H1 (cell line): ENCODE measurements around the gene ISG20L2. TPM values are rescaled to one million over a fixed set of nuclear protein-coding genes. Genes with fewer than 3 reads are reported as not detected.
A peak's percentile ranks its signal among the peaks of the same experiment; 100 is the strongest.

Source experiments
- CTCF ChIA-PET: fragments of 300-600 bp; sonication (Branson Sonifier 250); formaldehyde crosslinking; loops from one replicate; lab custom pipeline; 2021; ENCODE audit not compliant: partially characterized antibody; lab: Charles Lee
- POLR2A ChIA-PET: fragments of 300-600 bp; sonication (Branson Sonifier 250); formaldehyde crosslinking; loops from one replicate; lab custom pipeline; 2021; ENCODE audit warnings: inconsistent platforms; ENCODE audit not compliant: partially characterized antibody; lab: Charles Lee
- DNase-seq, 2 experiments: peaks; one replicate each; pipeline versions ENCODE4 v3.0.0 to v3.0.0-alpha.2; 2010 to 2022; ENCODE audit warnings: low spot score in 2 of 2, low read depth in 1 of 2, mixed read lengths in 1 of 2
- FAIRE-seq: peaks from 2 replicates; lab custom pipeline; 2011; peaks lifted over from hg19 to GRCh38; lab: Jason Lieb, UNC
- H2AFZ ChIP-seq: 2 replicates; pipeline ENCODE4 v1.8.1; 2012; ENCODE audit warnings: low read length, inconsistent platforms
- H2AK5ac ChIP-seq: 2 replicates; pipeline ENCODE4 v1.6.1; 2013; ENCODE audit warnings: low read depth, low read length
- H2BK120ac ChIP-seq: replicated peaks from 2 replicates; pipeline ENCODE3; 2013; ENCODE audit warnings: low read depth, low read length, inconsistent platforms
- H2BK12ac ChIP-seq: 2 replicates; pipeline ENCODE4 v1.6.1; 2013; ENCODE audit warnings: low read depth, low read length
- H2BK15ac ChIP-seq: 2 replicates; pipeline ENCODE4 v1.6.1; 2013; ENCODE audit warnings: low read length
- H2BK20ac ChIP-seq: 2 replicates; pipeline ENCODE4 v1.6.1; 2013; ENCODE audit warnings: low read length
- H2BK5ac ChIP-seq: 2 replicates; pipeline ENCODE4 v1.6.1; 2013; ENCODE audit warnings: low read depth, low read length
- H3K14ac ChIP-seq: 2 replicates; pipeline ENCODE4 v1.6.1; 2013; ENCODE audit warnings: inconsistent platforms; ENCODE audit not compliant: insufficient read length
- H3K18ac ChIP-seq: 2 replicates; pipeline ENCODE4 v1.6.1; 2013; ENCODE audit warnings: low read length; ENCODE audit errors: extremely low read depth
- H3K23ac ChIP-seq: 2 replicates; pipeline ENCODE4 v1.6.1; 2013; ENCODE audit warnings: inconsistent platforms; ENCODE audit not compliant: insufficient read length
- H3K23me2 ChIP-seq: 2 replicates; pipeline ENCODE4 v1.6.1; 2013; ENCODE audit warnings: low read depth, low read length
- H3K27ac ChIP-seq: 2 replicates; pipeline ENCODE4 v1.6.1; 2011; ENCODE audit warnings: low read depth, low read length, inconsistent platforms
- H3K27me3 ChIP-seq, 4 experiments: replicated peaks in 1 of 4; 1 replicate in 1 of 4; 2 replicates in 3 of 4; pipeline versions ENCODE4 v1.6.1 to v1.8.1; 2011 to 2013; ENCODE audit warnings: low read length in 3 of 4, mild to moderate bottlenecking in 3 of 4, inconsistent platforms in 2 of 4, mixed read lengths in 2 of 4, moderate library complexity in 1 of 4; ENCODE audit not compliant: control insufficient read depth in 3 of 4, insufficient read depth in 3 of 4; ENCODE audit errors: extremely low read depth in 1 of 4
- H3K36me3 ChIP-seq, 4 experiments: 2 replicates each; pipeline versions ENCODE4 v1.6.1 to v1.8.1; 2011 to 2013; ENCODE audit warnings: mild to moderate bottlenecking in 4 of 4, low read length in 3 of 4, moderate library complexity in 2 of 4, control low read depth in 1 of 4, inconsistent platforms in 1 of 4; ENCODE audit not compliant: insufficient read depth in 4 of 4, control insufficient read depth in 2 of 4
- H3K4ac ChIP-seq: replicated peaks from 2 replicates; pipeline ENCODE3; 2013; ENCODE audit warnings: low read length, low read depth, mixed read lengths, inconsistent platforms; ENCODE audit not compliant: insufficient read length
- H3K4me1 ChIP-seq, 4 experiments: replicated peaks in 1 of 4; 1 replicate in 1 of 4; 2 replicates in 3 of 4; pipeline versions ENCODE4 v1.6.1 to v1.8.1; 2011 to 2013; ENCODE audit warnings: low read length in 3 of 4, inconsistent platforms in 2 of 4, mixed read lengths in 1 of 4; ENCODE audit not compliant: insufficient read depth in 4 of 4, control insufficient read depth in 3 of 4
- H3K4me2 ChIP-seq, 2 experiments: 2 replicates each; pipeline versions ENCODE4 v1.6.1 to v1.8.1; 2011 to 2013; ENCODE audit warnings: low read depth in 2 of 2, low read length in 2 of 2, control low read depth in 1 of 2, inconsistent platforms in 1 of 2, mild to moderate bottlenecking in 1 of 2; ENCODE audit not compliant: insufficient read depth in 1 of 2
- H3K4me3 ChIP-seq, 4 experiments: fragments of 200-600, 300-600 bp in 1 of 4; sonication (generic), shearing (Covaris generic), sonication (Bioruptor Twin) in 1 of 4; 2 replicates each; pipeline versions ENCODE4 v1.5.1 to v1.8.1; 2011 to 2016; ENCODE audit warnings: low read length in 4 of 4, low read depth in 3 of 4, control low read depth in 2 of 4, inconsistent platforms in 2 of 4, mild to moderate bottlenecking in 2 of 4, mixed read lengths in 1 of 4, moderate library complexity in 1 of 4; ENCODE audit not compliant: insufficient read depth in 2 of 4; ENCODE audit errors: extremely low read depth in 1 of 4
- H3K56ac ChIP-seq: replicated peaks from 2 replicates; pipeline ENCODE3; 2013; ENCODE audit warnings: low read depth, mild to moderate bottlenecking, mixed read lengths, low read length, inconsistent platforms; ENCODE audit not compliant: insufficient read length
- H3K79me1 ChIP-seq: 2 replicates; pipeline ENCODE4 v1.6.1; 2013; ENCODE audit warnings: low read depth, low read length, control low read depth
- H3K79me2 ChIP-seq, 2 experiments: 2 replicates each; pipeline versions ENCODE4 v1.6.1 to v1.8.1; 2012 to 2013; ENCODE audit warnings: low read length in 2 of 2, mild to moderate bottlenecking in 2 of 2, inconsistent platforms in 1 of 2; ENCODE audit not compliant: insufficient read depth in 2 of 2, control insufficient read depth in 1 of 2
- H3K9ac ChIP-seq, 4 experiments: replicated peaks in 1 of 4; 1 replicate in 1 of 4; 2 replicates in 3 of 4; pipeline versions ENCODE4 v1.6.1 to v1.8.1; 2011 to 2013; ENCODE audit warnings: low read depth in 3 of 4, low read length in 3 of 4, control low read depth in 2 of 4, mild to moderate bottlenecking in 2 of 4, moderate library complexity in 2 of 4, inconsistent platforms in 1 of 4; ENCODE audit errors: extremely low read depth in 1 of 4
- H3K9me3 ChIP-seq, 2 experiments: 2 replicates each; pipeline versions ENCODE4 v1.6.1 to v1.8.1; 2012 to 2013; ENCODE audit warnings: mild to moderate bottlenecking in 2 of 2, moderate library complexity in 2 of 2, control low read depth in 1 of 2, inconsistent platforms in 1 of 2, low read depth in 1 of 2, low read length in 1 of 2, mixed read lengths in 1 of 2; ENCODE audit not compliant: insufficient read depth in 2 of 2
- H4K20me1 ChIP-seq, 2 experiments: replicated peaks in 1 of 2; 2 replicates each; pipeline versions ENCODE3 to v1.8.1; 2011 to 2013; ENCODE audit warnings: inconsistent platforms in 2 of 2, low read length in 2 of 2, mild to moderate bottlenecking in 1 of 2; ENCODE audit not compliant: insufficient read depth in 2 of 2, control insufficient read depth in 1 of 2
- H4K5ac ChIP-seq: 2 replicates; pipeline ENCODE4 v1.6.1; 2013; ENCODE audit warnings: low read length, low read depth, mixed read lengths, inconsistent platforms; ENCODE audit not compliant: insufficient read length
- H4K8ac ChIP-seq: 2 replicates; pipeline ENCODE4 v1.8.0; 2013; ENCODE audit warnings: mild to moderate bottlenecking, moderate library complexity, low read length, inconsistent platforms; ENCODE audit not compliant: insufficient read depth; ENCODE audit errors: extremely low read depth
- H4K91ac ChIP-seq: replicated peaks from 2 replicates; pipeline ENCODE3; 2013; ENCODE audit warnings: low read length, mixed read lengths, inconsistent platforms; ENCODE audit not compliant: insufficient read length
- POLR2A ChIP-seq, 2 experiments: IDR thresholded peaks; 1 replicate in 1 of 2; 2 replicates in 1 of 2; pipeline ENCODE4 v1.6.1; 2011; ENCODE audit warnings: low read depth in 2 of 2, low read length in 2 of 2, mild to moderate bottlenecking in 2 of 2; ENCODE audit errors: control extremely low read depth in 1 of 2
- SP4 ChIP-seq: IDR thresholded peaks from 2 replicates; pipeline ENCODE4 v1.6.1; 2012; ENCODE audit warnings: low read length, inconsistent platforms
- WGBS, 2 experiments: shearing (Covaris generic) in 1 of 2; methylation state at CpG; one replicate each; pipeline versions ENCODE4 v1.1.6 to v1.1.7; 2013 to 2015; ENCODE audit warnings: low lambda C conversion rate in 2 of 2, mixed read lengths in 2 of 2, inconsistent platforms in 1 of 2, low coverage in 1 of 2, missing lambda C conversion rate in 1 of 2; ENCODE audit not compliant: insufficient replicate concordance in 2 of 2, insufficient coverage in 1 of 2, insufficient read length in 1 of 2; ENCODE audit errors: extremely low coverage in 1 of 2, missing lambda C conversion rate in 1 of 2; 5-methylcytosine and 5-hydroxymethylcytosine counted together
- polyA plus RNA-seq, 7 experiments: library from polyadenylated mRNA; depleted of rRNA in 3 of 7; stranded (reverse) in 5 of 7; unstranded in 2 of 7; fragments of >200 nt in 5 of 7; fragments of 200-250 nt in 2 of 7; gene quantifications; 1 replicate in 5 of 7; 2 replicates in 1 of 7; 4 replicates in 1 of 7; pipeline versions ENCODE4 v1.2.1 to v1.2.3, GENCODE V29; 2011 to 2013; ENCODE audit warnings: missing spikeins in 2 of 7, mixed read lengths in 2 of 7
- total RNA-seq: library from RNA; stranded (reverse); fragmentation: NEBNext Ultra II Directional; extraction: Animal tissue kit (Norgen Biotek cat#: 25700); gene quantifications from 2 replicates; pipeline ENCODE4 v1.2.1, GENCODE V29; 2021

The ISG20L2 gene
- total and polyA plus RNA-seq, 2 of the 8 experiments (the other 6 are each of a cell fraction or from before 2014, with no cell fraction given): 47.5 to 53.0 TPM

GRCh38 chr1:156740237-156740740 is 11.7 kb upstream of the ISG20L2 start:
- H2AK5ac ChIP-seq: no peak overlapping the region
- H2BK15ac ChIP-seq: peak overlapping the region; percentile 48; the same call in 1 of the 2 replicates
- H4K91ac ChIP-seq: peak overlapping the region; percentile 30
- TF ChIP-seq SP4 (no peak), POLR2A (IDR thresholded peaks at IDR 0.05; ENCODE audit: control extremely low read depth in 1 of 2, low read depth in 2 of 2, low read length in 2 of 2) (peak; percentile 8 to 12; a peak in 2 of 3 replicates)
- H2BK5ac ChIP-seq: peak overlapping the region; percentile 76; the same call in 1 of the 2 replicates
- H2BK120ac ChIP-seq: no peak overlapping the region
- H3K9me3 ChIP-seq: no peaks in the 10 kb centered on the region
- ChIA-PET POLR2A (interaction anchor here (0.9 to 10.7 kb wide), 14 partner anchors 9 to 141 kb away, joined by 3 to 214 read pairs (median 6); partner anchors contain the start of genes CRABP2, HDGF, ISG20L2 and METTL25B), CTCF (interaction anchor here (0.6 to 6.6 kb wide), 5 partner anchors 13 to 121 kb away, joined by 4 to 76 read pairs (median 11); partner anchors contain the start of genes CRABP2, HAPLN2, ISG20L2 and METTL25B)
- H3K23ac ChIP-seq: no peak overlapping the region
- peaks cover 0 to 9% (median 3%) of the 10 kb centered on the region in 4 experiments; a peak in 4 of 7 replicates for H3K4me1 ChIP-seq
- no peak overlapping the region for H3K14ac ChIP-seq
- H3K56ac ChIP-seq: no peak overlapping the region
- peak overlapping the region; percentile 51 for H4K5ac ChIP-seq
- no peak overlapping the region for H2BK20ac ChIP-seq
- H4K20me1 ChIP-seq: no peaks in the 10 kb centered on the region
- peak overlapping the region; percentile 4; the same call in 1 of the 2 replicates for H3K18ac ChIP-seq
- DNase-seq: no peak
- peak overlapping the region; percentile 55 to 95 (median 84) for H3K4me3 ChIP-seq
- peak overlapping the region; percentile 12 for H4K8ac ChIP-seq
- peak overlapping the region; percentile 72 to 82 (median 78) for H3K9ac ChIP-seq
- H3K79me1 ChIP-seq: 0 out of 2 replicates have a peak, but pooled peaks cover 1% of the 10 kb centered on the region
- H2BK12ac ChIP-seq: peak overlapping the region; percentile 40
- no peak for FAIRE-seq
- peaks cover 10 to 42% (median 14%) of the 10 kb centered on the region in 4 experiments; a peak in 7 of 8 replicates for H3K36me3 ChIP-seq
- H3K4me2 ChIP-seq: peak overlapping the region; percentile 68 to 83
- H3K79me2 ChIP-seq: peaks cover 0 to 15% of the 10 kb centered on the region in 2 experiments; a peak in 2 of 4 replicates
- H3K27ac ChIP-seq: peak overlapping the region; percentile 72
- peak overlapping the region; percentile 39 for H2AFZ ChIP-seq
- H3K27me3 ChIP-seq: no peaks in the 10 kb centered on the region
- H3K4ac ChIP-seq: peak overlapping the region; percentile 6
- WGBS, 2 experiments: 42% methylated on average over 7 of the region's 7 CpGs; no CpG with 5 or more reads in 1 of the 2 experiments
- peaks cover 2% of the 10 kb centered on the region; the same call in 1 of the 2 replicates for H3K23me2 ChIP-seq
